ENCODE data around the gene SNTG2.

The SNTG2 gene

DNA sequence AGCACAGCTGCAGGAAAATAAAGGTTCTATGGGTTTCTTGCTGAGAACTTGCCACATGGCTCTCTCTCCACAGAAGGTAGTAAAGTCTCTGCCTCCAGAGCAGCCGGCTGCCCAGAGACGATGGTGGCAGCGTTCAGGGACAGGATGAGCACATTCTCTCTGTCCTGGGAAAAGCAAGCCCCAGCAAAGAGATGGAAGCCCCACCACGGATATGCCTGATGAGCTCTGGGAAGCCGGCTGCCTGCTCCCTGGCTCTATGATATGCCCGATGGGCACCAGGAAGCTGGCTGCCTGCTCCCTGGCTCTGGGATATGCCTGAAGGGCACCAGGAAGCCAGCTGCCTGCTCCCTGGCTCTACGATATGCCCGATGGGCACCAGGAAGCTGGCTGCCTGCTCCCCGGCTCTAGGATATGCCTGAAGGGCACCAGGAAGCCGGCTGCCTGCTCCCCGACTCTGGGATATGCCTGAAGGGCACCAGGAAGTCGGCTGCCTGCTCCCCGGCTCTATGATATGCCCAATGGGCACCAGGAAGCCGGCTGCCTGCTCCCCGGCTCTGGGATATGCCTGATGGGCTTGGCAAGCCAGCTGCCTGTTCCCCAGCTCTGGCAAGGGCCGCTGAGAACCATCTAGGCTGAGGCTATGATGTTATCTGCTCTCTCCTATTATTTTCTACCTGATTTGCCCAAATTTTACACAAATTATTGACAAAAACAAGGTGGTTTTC lies 21.5 kb upstream of the SNTG2 start:
- DNase-seq = no peak

DNA sequence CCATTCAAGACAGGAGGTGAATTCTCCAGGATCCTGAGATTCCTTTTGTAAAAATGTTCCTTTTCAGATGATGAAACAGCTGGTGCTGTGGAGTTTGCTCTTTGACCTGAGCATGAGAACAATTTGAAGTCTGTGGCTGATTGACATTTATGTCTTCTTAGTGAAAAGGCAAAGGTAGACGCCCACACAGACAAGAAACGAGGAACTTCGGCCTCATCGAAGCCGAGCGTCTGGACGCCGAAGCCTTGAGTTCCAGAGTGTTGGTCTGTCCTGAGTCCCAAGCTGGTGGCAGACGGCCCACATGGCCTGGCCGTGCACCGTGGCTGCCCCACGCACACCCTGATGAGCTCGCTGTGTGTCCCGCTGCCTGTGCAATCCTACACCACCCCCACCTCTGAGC lies 20.7 kb upstream of the SNTG2 start:
- DNase-seq = no peak

DNA sequence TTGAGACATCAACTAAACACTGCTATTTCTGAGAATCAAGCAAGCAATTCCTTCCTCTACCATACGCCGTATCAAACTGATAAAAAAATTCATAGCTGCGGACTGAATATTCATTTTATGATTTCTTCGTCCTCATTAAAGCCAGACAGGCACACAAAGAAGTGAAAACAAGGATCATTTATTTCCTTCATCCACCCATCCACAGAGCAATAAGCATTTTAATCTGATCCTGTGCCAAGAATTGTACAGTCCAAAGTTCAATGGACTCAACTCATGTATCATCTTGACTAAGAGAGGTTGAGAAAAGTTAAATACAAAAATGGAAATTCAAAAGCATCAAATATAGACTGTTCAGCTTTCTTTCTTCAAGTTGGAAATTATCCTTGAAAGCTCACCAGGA lies 19.7 kb upstream of the SNTG2 start:
- DNase-seq = no peak

DNA sequence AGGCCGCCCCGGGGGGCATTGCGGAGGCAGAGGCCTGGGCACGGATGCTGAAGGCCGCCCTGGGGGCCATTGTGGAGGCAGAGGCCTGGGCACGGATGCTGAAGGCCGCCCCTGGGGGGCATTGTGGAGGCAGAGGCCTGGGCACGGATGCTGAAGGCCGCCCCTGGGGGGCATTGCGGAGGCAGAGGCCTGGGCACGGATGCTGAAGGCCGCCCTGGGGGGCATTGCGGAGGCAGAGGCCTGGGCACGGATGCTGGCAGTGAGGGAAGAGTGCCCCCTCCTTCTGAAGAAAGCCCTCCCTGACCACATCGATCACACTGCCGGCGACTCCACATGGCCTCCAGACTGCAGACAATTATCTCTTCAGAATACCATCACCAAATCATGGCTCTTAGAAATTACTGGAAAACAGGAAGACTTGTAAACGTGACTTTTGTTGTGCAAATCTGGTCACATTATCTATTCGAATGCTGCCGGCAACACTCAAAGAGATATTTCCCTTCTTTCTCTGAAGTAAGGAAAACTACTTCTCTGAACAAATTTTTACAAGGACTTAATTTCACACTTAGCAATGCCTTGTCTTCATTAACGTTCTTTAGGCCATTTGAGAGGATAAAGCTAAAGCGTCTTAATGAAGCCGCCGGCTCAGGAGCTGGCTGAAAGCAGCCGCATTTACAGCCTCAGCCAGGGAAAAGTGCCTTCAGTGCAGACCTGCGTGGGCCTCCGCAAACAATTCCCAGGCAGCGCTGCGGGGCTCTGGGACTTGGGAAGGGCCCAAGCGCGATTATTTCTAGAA lies 18.1 kb upstream of the SNTG2 start:
- no peak for DNase-seq

- DNase-seq = no peak
These were observed 16.8 kb upstream of the SNTG2 start for GRCh38 chr2:933734-934295.

DNA sequence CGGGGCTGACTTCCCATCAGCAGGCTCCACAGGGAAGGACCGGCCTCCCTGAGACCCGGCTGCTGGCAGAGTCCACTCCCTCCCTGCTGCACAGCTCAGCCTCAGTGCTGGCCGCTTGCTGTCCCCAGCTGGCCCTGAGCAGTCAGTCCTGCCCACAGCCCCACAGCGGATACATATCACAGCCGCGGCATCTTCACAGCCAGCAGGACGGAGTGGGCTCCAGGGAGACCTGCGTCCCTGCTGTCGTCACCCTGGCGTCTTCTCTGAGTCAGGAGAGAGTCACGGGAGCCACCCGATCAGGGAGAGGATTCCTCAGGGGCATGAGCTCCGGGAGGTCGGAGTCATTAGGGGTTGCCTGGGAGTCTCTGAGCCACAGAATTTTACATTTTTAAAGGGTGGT lies 13.1 kb upstream of the SNTG2 start:
- no peak for DNase-seq

GRCh38 chr2:938181-939005 lies 12.3 kb upstream of the SNTG2 start:
- DNase-seq = no peak

- DNase-seq = no peak
These were observed 10.6 kb upstream of the SNTG2 start for GRCh38 chr2:939936-940601.

DNA sequence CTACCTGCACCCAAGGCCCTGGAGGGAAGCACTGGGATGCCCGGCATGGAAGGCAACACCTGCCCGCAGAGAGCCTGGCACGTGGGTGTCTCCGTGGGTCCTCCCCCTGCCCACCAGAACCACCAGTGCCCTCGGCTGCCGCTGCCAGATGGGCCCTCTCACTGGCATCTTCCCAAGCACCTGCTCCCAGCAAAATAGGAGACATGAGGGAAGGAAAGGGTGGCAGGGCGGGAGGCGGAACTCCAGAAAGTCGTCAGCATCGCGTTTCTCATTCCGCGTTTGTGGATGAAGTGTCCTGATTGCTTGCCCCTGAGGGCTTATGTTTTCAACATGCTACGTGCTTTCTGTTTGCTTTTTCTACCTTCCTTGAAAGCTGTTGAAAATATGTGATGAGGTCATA lies 8.8 kb upstream of the SNTG2 start:
- no peak for DNase-seq

- no peak for DNase-seq
These were observed 7.7 kb upstream of the SNTG2 start for GRCh38 chr2:942775-943460.

- DNase-seq = no peak
These were observed 7.2 kb upstream of the SNTG2 start for GRCh38 chr2:943461-943797.

DNA sequence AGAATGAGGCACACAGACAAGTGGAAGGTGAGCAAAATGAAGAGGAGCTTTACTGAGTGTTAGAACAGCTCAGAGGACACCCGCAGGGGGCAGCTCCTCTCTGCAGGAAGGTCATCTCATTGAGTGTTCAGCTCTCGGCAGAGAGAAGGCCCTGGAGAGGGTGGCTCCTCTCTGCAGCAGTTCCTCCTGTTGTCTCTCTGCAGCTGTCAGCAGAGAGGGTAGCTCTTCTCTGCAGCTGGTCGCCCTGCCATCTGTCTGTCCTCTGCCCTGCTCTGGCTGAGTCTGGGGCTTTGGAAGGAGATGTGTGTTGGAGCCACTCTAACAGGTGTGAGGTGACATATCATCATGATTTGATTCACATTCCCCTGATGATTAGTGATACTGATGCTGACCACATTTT lies 6.8 kb upstream of the SNTG2 start:
- DNase-seq = no peak

- DNase-seq = no peak
These were observed 6.0 kb upstream of the SNTG2 start for GRCh38 chr2:944693-945092.

DNA sequence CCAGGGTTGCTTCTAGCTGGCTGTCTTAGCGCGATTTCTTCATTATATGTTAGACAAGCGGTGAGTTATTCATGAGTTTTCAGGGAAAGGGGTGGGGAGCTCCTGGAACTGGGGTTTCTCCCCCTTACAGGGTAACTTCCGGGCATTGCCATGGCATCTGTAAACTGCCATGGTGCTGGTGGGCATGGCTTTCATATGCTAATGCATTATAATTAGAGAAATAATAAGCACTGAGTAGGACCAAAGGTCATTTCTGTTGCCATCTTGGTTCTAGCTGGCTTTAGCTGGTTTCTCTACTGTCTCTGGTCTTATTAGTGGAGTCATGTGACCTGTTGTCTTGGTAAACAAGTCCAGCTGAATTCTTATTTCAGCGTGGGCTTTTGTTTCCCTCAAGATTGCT lies 5.5 kb upstream of the SNTG2 start:
- DNase-seq = no peak

- no peak for DNase-seq
These were observed 4.3 kb upstream of the SNTG2 start for GRCh38 chr2:946073-946948.

GRCh38 chr2:949384-950079 lies 1.1 kb upstream of the SNTG2 start:
- DNase-seq = no peak

- no peak for DNase-seq
These were observed 766 bp downstream of the SNTG2 start for GRCh38 chr2:951224-952006.

GRCh38 chr2:953408-953807 lies 2.8 kb downstream of the SNTG2 start:
- no peak for DNase-seq

- DNase-seq = no peak
These were observed 3.5 kb downstream of the SNTG2 start for GRCh38 chr2:953975-954686.
